ENCODE measurements around the gene CAMK2B. TPM values are rescaled to one million over a fixed set of nuclear protein-coding genes. Genes with fewer than 3 reads are reported as not detected.

Gene CAMK2B
- total and polyA plus RNA-seq, 12 donors: 30.8 to 152 (median 113) TPM

DNA sequence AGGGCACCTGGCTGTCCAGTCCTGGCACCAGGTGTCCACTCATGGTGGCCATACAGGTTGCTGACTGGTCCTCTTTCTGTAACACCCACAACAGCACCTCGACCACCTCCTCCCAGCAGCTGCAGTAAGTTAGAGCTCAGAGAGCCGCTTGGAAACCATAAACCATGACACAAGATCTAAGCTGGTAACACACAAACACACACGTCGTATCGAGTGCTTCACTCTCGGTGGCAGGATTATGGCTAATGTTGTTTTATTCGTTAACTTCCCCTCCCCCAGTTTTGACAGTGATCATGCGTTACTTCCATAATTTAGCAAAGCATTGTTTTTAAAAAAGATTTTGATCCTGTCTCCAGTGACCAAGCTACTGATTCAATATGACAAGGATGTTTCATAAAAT is 59.7 kb downstream of the CAMK2B start:
- H3K27ac ChIP-seq: peak overlapping the region in 1 of 10 donors; percentile 9
- ATAC-seq: no peak

DNA sequence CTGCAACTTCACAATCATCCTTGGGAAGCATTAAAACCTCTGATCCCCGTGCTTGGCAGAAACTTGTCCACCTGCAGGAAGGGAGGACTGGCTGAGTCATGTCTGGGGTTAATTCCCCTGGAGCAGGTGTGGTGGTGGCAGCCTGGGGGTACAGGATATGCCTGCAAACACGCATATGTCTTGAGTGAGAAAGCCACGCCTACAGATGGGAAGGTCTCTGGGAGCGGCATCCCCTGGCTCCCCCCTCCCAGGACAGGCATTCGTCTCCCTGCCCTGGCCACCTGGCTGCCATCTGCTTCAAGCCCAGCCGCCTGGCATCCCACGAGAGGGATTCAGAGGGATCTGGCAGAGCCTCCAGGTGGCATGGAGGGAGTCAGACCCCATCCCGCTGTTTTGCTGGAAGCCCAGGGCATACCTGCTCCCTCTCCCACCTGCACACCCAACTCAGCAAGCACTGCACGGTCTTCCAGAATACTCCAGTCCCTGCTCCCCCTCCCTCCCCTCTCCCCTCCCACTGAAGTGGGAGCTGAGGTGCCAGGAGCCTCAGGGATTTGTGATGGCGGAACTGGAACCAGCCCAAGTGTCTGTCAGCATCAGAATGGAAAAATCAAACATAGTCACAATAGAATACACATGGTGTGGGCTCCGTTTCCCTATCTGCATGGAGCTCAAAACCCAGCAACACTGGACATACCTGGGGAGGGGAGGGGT is 61.0 kb downstream of the CAMK2B start:
- WGBS, 2 donors: 45 to 49% methylated on average over 11 of the region's 11 CpGs
- Histone ChIP-seq H3K4me1 (peaks cover 10 to 83% (median 66%) of the 10 kb centered on the region in 9 donors), H3K27ac (peak overlapping the region in 3 of 10 donors; percentile 15 to 39 (median 34)), H3K9me3 (no peaks in the 10 kb centered on the region), H3K4me3 (no peak overlapping the region), H3K36me3 (no peaks in the 10 kb centered on the region), H3K27me3 (no peaks in the 10 kb centered on the region)
- DNase-seq: no peak
- TF ChIP-seq, protein P1, sequence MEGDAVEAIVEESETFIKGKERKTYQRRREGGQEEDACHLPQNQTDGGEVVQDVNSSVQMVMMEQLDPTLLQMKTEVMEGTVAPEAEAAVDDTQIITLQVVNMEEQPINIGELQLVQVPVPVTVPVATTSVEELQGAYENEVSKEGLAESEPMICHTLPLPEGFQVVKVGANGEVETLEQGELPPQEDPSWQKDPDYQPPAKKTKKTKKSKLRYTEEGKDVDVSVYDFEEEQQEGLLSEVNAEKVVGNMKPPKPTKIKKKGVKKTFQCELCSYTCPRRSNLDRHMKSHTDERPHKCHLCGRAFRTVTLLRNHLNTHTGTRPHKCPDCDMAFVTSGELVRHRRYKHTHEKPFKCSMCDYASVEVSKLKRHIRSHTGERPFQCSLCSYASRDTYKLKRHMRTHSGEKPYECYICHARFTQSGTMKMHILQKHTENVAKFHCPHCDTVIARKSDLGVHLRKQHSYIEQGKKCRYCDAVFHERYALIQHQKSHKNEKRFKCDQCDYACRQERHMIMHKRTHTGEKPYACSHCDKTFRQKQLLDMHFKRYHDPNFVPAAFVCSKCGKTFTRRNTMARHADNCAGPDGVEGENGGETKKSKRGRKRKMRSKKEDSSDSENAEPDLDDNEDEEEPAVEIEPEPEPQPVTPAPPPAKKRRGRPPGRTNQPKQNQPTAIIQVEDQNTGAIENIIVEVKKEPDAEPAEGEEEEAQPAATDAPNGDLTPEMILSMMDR (IDR thresholded peaks at IDR 0.05): no peak
- intact Hi-C loops (cut with DNase I): no loop called here
- ATAC-seq: peak in 4 of 8 donors; percentile 17 to 30 (median 22)

More for the DNA sequence above, 59.7 kb downstream of the CAMK2B start:
- peaks cover 0 to 83% (median 65%) of the 10 kb centered on the region in 9 donors for H3K4me1 ChIP-seq
- no peak for DNase-seq
- WGBS, 2 donors: 80% methylated on average over 8 of the region's 8 CpGs
- intact Hi-C loops (cut with DNase I): no loop called here
- TF ChIP-seq, protein P1 (IDR thresholded peaks at IDR 0.05): no peak
- no peaks in the 10 kb centered on the region for H3K27me3 ChIP-seq
- H3K36me3 ChIP-seq: no peaks in the 10 kb centered on the region
- H3K4me3 ChIP-seq: no peak overlapping the region
- H3K9me3 ChIP-seq: no peaks in the 10 kb centered on the region

DNA sequence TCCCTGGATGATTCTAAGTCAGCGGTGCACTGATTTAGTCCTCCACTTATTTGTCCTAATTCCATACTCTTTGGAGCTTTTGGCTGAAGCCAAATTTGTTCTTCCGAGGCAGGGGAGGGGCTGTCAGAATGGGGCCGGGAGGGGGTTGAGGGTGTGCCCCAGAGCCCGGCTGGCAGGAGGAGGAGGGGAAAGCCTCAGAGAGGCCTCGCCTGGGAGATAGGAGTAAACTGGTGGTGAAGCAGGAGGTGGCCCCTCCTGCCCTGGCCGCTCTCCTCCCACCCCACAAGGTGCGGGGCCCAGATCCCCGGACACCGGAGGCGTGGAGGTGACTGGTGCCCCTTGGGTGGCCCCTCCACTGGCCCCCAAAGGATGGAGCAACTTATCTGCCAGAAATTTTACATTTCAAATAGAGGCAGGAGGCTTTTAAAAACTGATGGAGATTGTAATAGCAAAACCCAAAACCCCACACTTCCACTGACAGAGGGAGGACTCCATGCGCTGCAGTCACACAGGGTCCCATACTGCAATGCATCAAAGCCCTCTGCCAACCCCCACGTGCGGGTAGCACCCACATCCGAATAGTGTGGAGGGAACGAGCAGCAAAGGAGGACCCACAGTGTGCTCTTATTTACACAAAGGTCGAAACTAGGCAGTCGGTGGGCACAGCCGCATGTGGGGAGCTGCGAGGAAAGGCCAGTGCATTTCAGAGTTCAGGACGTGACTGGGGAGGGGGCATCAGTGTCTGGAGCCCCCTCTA is 61.9 kb downstream of the CAMK2B start:
- no peak for ATAC-seq
- H3K9me3 ChIP-seq: no peaks in the 10 kb centered on the region
- H3K4me3 ChIP-seq: no peak overlapping the region
- no peaks in the 10 kb centered on the region for H3K36me3 ChIP-seq
- intact Hi-C loops (cut with DNase I): no loop called here
- no peak for DNase-seq
- TF ChIP-seq, protein P1 (IDR thresholded peaks at IDR 0.05): no peak
- peak overlapping the region in 6 of 10 donors; percentile 34 to 50 (median 40) for H3K27ac ChIP-seq
- 73 to 74% methylated on average over 20 of the region's 20 CpGs for WGBS, 2 donors
- H3K4me1 ChIP-seq: peaks cover 19 to 83% (median 66%) of the 10 kb centered on the region in 9 donors
- no peaks in the 10 kb centered on the region for H3K27me3 ChIP-seq

DNA sequence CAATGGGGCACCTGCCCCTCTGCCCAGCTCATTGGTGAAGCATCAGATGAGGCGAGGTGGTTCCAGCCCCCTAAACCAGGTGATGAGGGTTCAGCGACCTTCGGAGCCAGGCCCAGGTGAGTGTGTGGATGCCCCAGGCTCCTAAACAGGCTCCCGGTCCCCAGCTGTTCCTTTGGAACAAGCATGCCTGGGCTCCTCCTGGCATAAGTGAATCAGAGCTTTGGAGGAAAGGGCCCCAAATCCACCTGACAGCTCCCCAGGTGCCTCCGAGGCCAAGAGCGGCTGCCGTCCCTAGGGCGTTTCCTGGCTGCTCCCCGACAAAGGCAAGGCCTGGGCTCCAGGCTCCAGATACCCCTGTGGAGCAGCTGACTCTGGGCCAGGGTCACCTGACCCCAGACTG is 63.4 kb downstream of the CAMK2B start:
- DNase-seq: no peak
- TF ChIP-seq, protein P1 (IDR thresholded peaks at IDR 0.05): no peak
- 70 to 87% methylated on average over 9 of the region's 9 CpGs for WGBS, 2 donors
- Histone ChIP-seq H3K27ac (peak overlapping the region in 3 of 10 donors; percentile 39 to 50 (median 44)), H3K36me3 (no peaks in the 10 kb centered on the region), H3K4me1 (peaks cover 33 to 85% (median 74%) of the 10 kb centered on the region in 9 donors), H3K9me3 (no peaks in the 10 kb centered on the region), H3K4me3 (no peak overlapping the region), H3K27me3 (no peaks in the 10 kb centered on the region)
- ATAC-seq: no peak
- intact Hi-C loops (cut with DNase I): no loop called here

Data from heart right ventricle (tissue), 16 donors.